ENCODE measurements around the gene DIDO1. TPM values are rescaled to one million over a fixed set of nuclear protein-coding genes. Genes with fewer than 3 reads are reported as not detected.
A peak's percentile ranks its signal among the peaks of the same experiment; 100 is the strongest.

The DIDO1 gene
- total RNA-seq, 1 donor from 2014 or later, result 35.0 TPM

DNA sequence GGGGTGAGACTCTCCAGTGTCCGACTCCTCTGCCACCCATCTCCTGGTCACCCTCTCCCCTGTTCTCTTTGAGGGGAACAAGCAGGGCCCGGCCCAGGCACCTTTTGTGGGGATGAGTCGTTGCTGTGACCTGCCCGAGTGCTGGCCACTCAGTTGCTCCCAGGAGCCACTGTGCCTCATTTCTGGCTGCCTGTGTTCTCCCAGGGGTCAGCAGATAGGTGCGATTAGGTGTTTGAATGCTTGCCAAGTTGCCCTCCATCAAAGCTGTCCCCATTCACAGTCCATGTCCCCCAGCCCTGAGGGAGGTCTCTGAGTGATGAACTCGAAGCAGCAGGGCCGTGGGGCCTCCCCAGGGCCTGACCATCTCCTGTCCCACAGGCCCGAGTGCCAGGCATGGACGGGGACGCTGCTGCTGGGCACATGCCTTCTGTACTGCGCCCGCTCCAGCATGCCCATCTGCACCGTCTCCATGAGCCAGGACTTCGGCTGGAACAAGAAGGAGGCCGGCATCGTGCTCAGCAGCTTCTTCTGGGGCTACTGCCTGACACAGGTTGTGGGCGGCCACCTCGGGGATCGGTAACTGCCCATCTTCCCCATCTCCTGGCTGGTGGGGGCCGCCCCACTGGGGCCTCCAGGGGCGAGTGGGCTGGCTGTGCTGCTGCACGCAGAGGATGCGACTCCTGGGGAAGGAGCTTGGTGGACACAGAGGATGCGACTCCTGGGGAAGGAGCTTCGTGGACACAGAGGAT is 30.3 kb upstream of the DIDO1 start:
- no peak overlapping the region for H3K4me3 ChIP-seq (ENCODE audit: low read length in 3 of 3)
- H3K9me3 ChIP-seq (ENCODE audit: control insufficient read depth in 3 of 3, low read length in 3 of 3), result no peaks in the 10 kb centered on the region
- H3K27ac ChIP-seq (ENCODE audit: low read depth, low read length), result peak overlapping the region; percentile 51
- peaks cover 13 to 34% (median 31%) of the 10 kb centered on the region in 3 donors for H3K4me1 ChIP-seq (ENCODE audit: control insufficient read depth in 3 of 3, insufficient read depth in 3 of 3, low read length in 3 of 3)
- peak overlapping the region in 1 of 3 donors; percentile 45 for H3K9ac ChIP-seq (ENCODE audit: low read depth in 1 of 3, low read length in 3 of 3)
- H3K36me3 ChIP-seq (ENCODE audit: control insufficient read depth in 3 of 3, insufficient read depth in 3 of 3, low read length in 3 of 3), result no peaks in the 10 kb centered on the region
- no peaks in the 10 kb centered on the region for H3K27me3 ChIP-seq (ENCODE audit: control insufficient read depth in 3 of 3, insufficient read depth in 3 of 3, low read length in 3 of 3)

- peaks cover 0 to under 1% (median 0%) of the 10 kb centered on the region in 3 donors for H3K36me3 ChIP-seq (ENCODE audit: control insufficient read depth in 3 of 3, insufficient read depth in 3 of 3, low read length in 3 of 3)
- no peaks in the 10 kb centered on the region for H3K9me3 ChIP-seq (ENCODE audit: control insufficient read depth in 3 of 3, low read length in 3 of 3)
- H3K9ac ChIP-seq (ENCODE audit: low read depth in 1 of 3, low read length in 3 of 3), result peak overlapping the region in 2 of 3 donors; percentile 27 to 45
- no peaks in the 10 kb centered on the region for H3K27me3 ChIP-seq (ENCODE audit: control insufficient read depth in 3 of 3, insufficient read depth in 3 of 3, low read length in 3 of 3)
- no peak overlapping the region for H3K4me3 ChIP-seq (ENCODE audit: low read length in 3 of 3)
- peak overlapping the region; percentile 51 for H3K27ac ChIP-seq (ENCODE audit: low read depth, low read length)
- peaks cover 13 to 34% (median 31%) of the 10 kb centered on the region in 3 donors for H3K4me1 ChIP-seq (ENCODE audit: control insufficient read depth in 3 of 3, insufficient read depth in 3 of 3, low read length in 3 of 3)
These were observed 29.4 kb upstream of the DIDO1 start for GRCh38 chr20:62955519-62956386.

DNA sequence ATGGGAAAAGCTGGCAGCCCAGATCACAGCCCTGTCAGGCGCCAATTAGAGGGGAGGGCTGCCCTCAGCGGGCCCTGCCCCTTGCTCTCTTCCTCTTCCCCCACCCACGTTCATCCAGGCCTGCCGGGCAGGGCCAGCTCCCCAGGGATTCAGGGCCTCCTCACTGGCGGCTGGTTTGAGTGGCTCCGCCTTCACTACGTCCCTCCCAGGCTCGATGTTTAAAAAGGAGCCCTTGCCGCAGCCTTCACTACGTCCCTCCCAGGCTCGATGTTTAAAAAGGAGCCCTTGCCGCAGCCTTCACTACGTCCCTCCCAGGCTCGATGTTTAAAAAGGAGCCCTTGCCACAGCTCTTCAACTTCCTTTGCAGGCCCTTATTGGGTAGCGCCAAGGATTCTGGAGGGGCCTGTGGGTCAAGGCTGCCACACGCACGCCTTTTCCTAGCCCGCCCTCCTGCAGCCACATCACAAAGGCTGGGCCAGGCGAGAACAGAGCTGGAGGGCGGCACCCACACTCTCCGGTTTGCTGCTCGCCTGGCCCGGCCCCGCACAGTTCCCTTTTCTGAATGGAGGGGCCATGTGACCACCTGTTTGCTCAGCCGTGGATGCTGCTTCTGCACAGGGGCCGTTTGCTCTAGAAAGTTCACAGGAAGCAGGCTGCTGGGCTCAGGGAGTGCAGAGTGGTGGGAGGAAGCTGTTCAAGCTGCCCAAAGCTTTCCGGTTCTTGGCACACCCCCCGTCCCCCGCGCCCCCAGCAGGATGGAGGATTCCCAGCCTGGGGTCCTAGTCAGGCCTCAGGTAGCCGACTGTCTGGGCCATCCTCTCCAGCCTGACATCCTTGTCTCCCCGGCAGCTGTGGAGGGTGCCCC is 27.8 kb upstream of the DIDO1 start:
- Histone ChIP-seq H3K4me3 (ENCODE audit: low read length in 3 of 3) (peak overlapping the region; percentile 32 to 52 (median 48)), H3K9ac (ENCODE audit: low read depth in 1 of 3, low read length in 3 of 3) (peak overlapping the region; percentile 50 to 65 (median 62)), H3K27ac (ENCODE audit: low read depth, low read length) (no peak overlapping the region), H3K4me1 (ENCODE audit: control insufficient read depth in 3 of 3, insufficient read depth in 3 of 3, low read length in 3 of 3) (peaks cover 13 to 35% (median 32%) of the 10 kb centered on the region in 3 donors), H3K9me3 (ENCODE audit: control insufficient read depth in 3 of 3, low read length in 3 of 3) (no peaks in the 10 kb centered on the region), H3K36me3 (ENCODE audit: control insufficient read depth in 3 of 3, insufficient read depth in 3 of 3, low read length in 3 of 3) (peaks cover 9 to 15% (median 13%) of the 10 kb centered on the region in 3 donors), H3K27me3 (ENCODE audit: control insufficient read depth in 3 of 3, insufficient read depth in 3 of 3, low read length in 3 of 3) (no peaks in the 10 kb centered on the region)

GRCh38 chr20:62952968-62953838 is 26.9 kb upstream of the DIDO1 start:
- peak overlapping the region; percentile 50 to 65 (median 62) for H3K9ac ChIP-seq (ENCODE audit: low read depth in 1 of 3, low read length in 3 of 3)
- peaks cover 13 to 17% (median 16%) of the 10 kb centered on the region in 3 donors for H3K36me3 ChIP-seq (ENCODE audit: control insufficient read depth in 3 of 3, insufficient read depth in 3 of 3, low read length in 3 of 3)
- no peaks in the 10 kb centered on the region for H3K27me3 ChIP-seq (ENCODE audit: control insufficient read depth in 3 of 3, insufficient read depth in 3 of 3, low read length in 3 of 3)
- H3K4me3 ChIP-seq (ENCODE audit: low read length in 3 of 3), result peak overlapping the region; percentile 32 to 52 (median 48)
- H3K27ac ChIP-seq (ENCODE audit: low read depth, low read length), result no peak overlapping the region
- no peaks in the 10 kb centered on the region for H3K9me3 ChIP-seq (ENCODE audit: control insufficient read depth in 3 of 3, low read length in 3 of 3)
- peaks cover 13 to 38% (median 35%) of the 10 kb centered on the region in 3 donors for H3K4me1 ChIP-seq (ENCODE audit: control insufficient read depth in 3 of 3, insufficient read depth in 3 of 3, low read length in 3 of 3)

DNA sequence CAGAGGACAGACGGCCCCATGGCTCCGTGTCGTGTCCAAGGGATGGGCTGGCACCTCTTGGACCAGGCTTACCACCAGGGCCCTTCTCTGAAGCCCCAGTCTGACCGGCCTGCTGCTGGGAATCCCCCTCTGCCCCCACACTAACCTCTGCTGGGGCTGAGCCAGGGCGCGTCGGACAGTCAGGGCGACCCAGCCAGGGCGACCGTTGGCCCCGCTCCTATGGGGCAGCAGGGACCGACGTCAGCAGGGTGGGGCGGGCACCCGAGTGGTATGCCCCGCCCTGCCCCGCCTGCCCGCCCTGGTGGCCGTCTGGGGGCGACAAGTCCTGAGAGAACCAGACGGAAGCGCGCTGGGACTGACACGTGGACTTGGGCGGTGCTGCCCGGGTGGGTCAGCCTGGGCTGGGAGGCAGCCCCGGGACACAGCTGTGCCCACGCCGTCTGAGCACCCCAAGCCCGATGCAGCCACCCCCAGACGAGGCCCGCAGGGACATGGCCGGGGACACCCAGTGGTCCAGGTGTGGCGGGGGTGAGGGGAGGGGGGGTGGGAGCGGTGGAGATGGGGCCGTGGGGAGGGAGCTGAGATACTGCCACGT is 26.2 kb upstream of the DIDO1 start, which contains the start of gene SLC17A9:
Gene SLC17A9, plus strand, starts transcription at position 337 of the 595 bp plus-strand sequence. Its CDS starts 122 bp downstream, at position 459.
- H3K4me3 ChIP-seq (ENCODE audit: low read length in 3 of 3), result peak within 1 kb of the TSS; percentile 48 to 54 (median 52)
- H3K27me3 ChIP-seq (ENCODE audit: control insufficient read depth in 3 of 3, insufficient read depth in 3 of 3, low read length in 3 of 3), result no peaks in the 10 kb centered on the region
- no peaks in the 10 kb centered on the region for H3K9me3 ChIP-seq (ENCODE audit: control insufficient read depth in 3 of 3, low read length in 3 of 3)
- peak within 1 kb of the TSS; percentile 50 to 65 (median 62) for H3K9ac ChIP-seq (ENCODE audit: low read depth in 1 of 3, low read length in 3 of 3)
- H3K27ac ChIP-seq (ENCODE audit: low read depth, low read length), result no peak within 1 kb of the TSS
- peaks cover 16 to 24% (median 23%) of the 10 kb centered on the region in 3 donors for H3K36me3 ChIP-seq (ENCODE audit: control insufficient read depth in 3 of 3, insufficient read depth in 3 of 3, low read length in 3 of 3)
- peaks cover 13 to 41% (median 38%) of the 10 kb centered on the region in 3 donors for H3K4me1 ChIP-seq (ENCODE audit: control insufficient read depth in 3 of 3, insufficient read depth in 3 of 3, low read length in 3 of 3)

DNA sequence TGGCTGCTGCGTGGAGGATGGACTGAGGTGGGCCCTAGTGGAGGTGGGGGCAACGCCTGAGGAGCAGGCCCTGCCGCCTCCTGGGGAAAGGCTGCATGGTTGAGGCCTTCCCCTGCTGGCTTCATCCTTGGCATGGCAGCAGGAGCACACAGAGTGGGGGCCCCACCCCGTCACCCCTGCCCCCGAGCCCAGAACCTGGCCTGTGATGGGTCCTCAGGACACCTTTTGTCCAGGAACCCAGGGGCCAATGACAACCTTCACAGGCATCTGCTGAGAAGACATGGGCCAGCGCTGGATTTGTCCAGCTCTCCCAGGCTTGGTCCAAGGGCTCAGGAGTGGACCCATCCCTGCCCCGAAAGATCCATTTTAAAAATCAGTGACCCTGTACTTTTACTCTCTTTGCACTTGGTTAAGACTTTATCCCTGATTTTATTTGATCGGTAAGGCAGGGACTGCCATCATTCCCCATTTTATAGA is 25.6 kb upstream of the DIDO1 start:
- no peaks in the 10 kb centered on the region for H3K27me3 ChIP-seq (ENCODE audit: control insufficient read depth in 3 of 3, insufficient read depth in 3 of 3, low read length in 3 of 3)
- H3K9ac ChIP-seq (ENCODE audit: low read depth in 1 of 3, low read length in 3 of 3), result peak overlapping the region in 1 of 3 donors; percentile 33
- peak overlapping the region in 2 of 3 donors; percentile 41 to 54 for H3K4me3 ChIP-seq (ENCODE audit: low read length in 3 of 3)
- peaks cover 18 to 27% (median 26%) of the 10 kb centered on the region in 3 donors for H3K36me3 ChIP-seq (ENCODE audit: control insufficient read depth in 3 of 3, insufficient read depth in 3 of 3, low read length in 3 of 3)
- H3K9me3 ChIP-seq (ENCODE audit: control insufficient read depth in 3 of 3, low read length in 3 of 3), result no peaks in the 10 kb centered on the region
- H3K27ac ChIP-seq (ENCODE audit: low read depth, low read length), result no peak overlapping the region
- peaks cover 13 to 45% (median 44%) of the 10 kb centered on the region in 3 donors for H3K4me1 ChIP-seq (ENCODE audit: control insufficient read depth in 3 of 3, insufficient read depth in 3 of 3, low read length in 3 of 3)

- Histone ChIP-seq H3K4me1 (ENCODE audit: control insufficient read depth in 3 of 3, insufficient read depth in 3 of 3, low read length in 3 of 3) (peaks cover 13 to 50% (median 47%) of the 10 kb centered on the region in 3 donors), H3K9ac (ENCODE audit: low read depth in 1 of 3, low read length in 3 of 3) (no peak overlapping the region), H3K9me3 (ENCODE audit: control insufficient read depth in 3 of 3, low read length in 3 of 3) (no peaks in the 10 kb centered on the region), H3K27me3 (ENCODE audit: control insufficient read depth in 3 of 3, insufficient read depth in 3 of 3, low read length in 3 of 3) (no peaks in the 10 kb centered on the region), H3K4me3 (ENCODE audit: low read length in 3 of 3) (no peak overlapping the region), H3K36me3 (ENCODE audit: control insufficient read depth in 3 of 3, insufficient read depth in 3 of 3, low read length in 3 of 3) (peaks cover 24 to 34% (median 32%) of the 10 kb centered on the region in 3 donors), H3K27ac (ENCODE audit: low read depth, low read length) (no peak overlapping the region)
These were observed 25.0 kb upstream of the DIDO1 start for GRCh38 chr20:62951143-62951895.

GRCh38 chr20:62950741-62951140 is 24.4 kb upstream of the DIDO1 start:
- H3K9me3 ChIP-seq (ENCODE audit: control insufficient read depth in 3 of 3, low read length in 3 of 3), result no peaks in the 10 kb centered on the region
- H3K27me3 ChIP-seq (ENCODE audit: control insufficient read depth in 3 of 3, insufficient read depth in 3 of 3, low read length in 3 of 3), result no peaks in the 10 kb centered on the region
- no peak overlapping the region for H3K27ac ChIP-seq (ENCODE audit: low read depth, low read length)
- H3K36me3 ChIP-seq (ENCODE audit: control insufficient read depth in 3 of 3, insufficient read depth in 3 of 3, low read length in 3 of 3), result peaks cover 30 to 39% (median 38%) of the 10 kb centered on the region in 3 donors
- H3K9ac ChIP-seq (ENCODE audit: low read depth in 1 of 3, low read length in 3 of 3), result no peak overlapping the region
- H3K4me3 ChIP-seq (ENCODE audit: low read length in 3 of 3), result no peak overlapping the region
- peaks cover 12 to 45% (median 41%) of the 10 kb centered on the region in 3 donors for H3K4me1 ChIP-seq (ENCODE audit: control insufficient read depth in 3 of 3, insufficient read depth in 3 of 3, low read length in 3 of 3)

All from skeletal muscle tissue (tissue), 4 donors.